HepG2 (cell line): ENCODE results near the gene RPS2. TPM values are rescaled to one million over a fixed set of nuclear protein-coding genes. Genes with fewer than 3 reads are reported as not detected.

Experiments
- ATAC-seq: fragments of 200-7000 bp; cut with Tn5 transposase; 3 replicates; pipeline ENCODE4 v1.9.1; 2020; ENCODE audit warnings: mild to moderate bottlenecking, moderate library complexity
- BruUV-seq: library from RNA; stranded (reverse); fragments of 400-500 nt; replicated peaks from 2 replicates; lab custom pipeline; 2021; lab: Mats Ljungman, UMichigan
- CTCF ChIA-PET: fragments of 300-600 bp; formaldehyde crosslinking; extraction: SDS; loops from one replicate; lab custom pipeline; 2021; ENCODE audit warnings: low total read pairs, inconsistent platforms, low intra/inter-chr PET ratio; lab: Yijun Ruan, JAX
- POLR2A ChIA-PET: fragments of 350-600 bp; sonication (Branson Sonifier 250); formaldehyde crosslinking; loops from one replicate; lab custom pipeline; 2020; ENCODE audit warnings: antibody characterized with exemption, inconsistent platforms; lab: Yijun Ruan, JAX
- DNase-seq: peaks from one replicate; pipeline ENCODE4 v3.0.0-alpha.2; 2015; ENCODE audit warnings: low spot score
- FAIRE-seq: peaks from 3 replicates; lab custom pipeline; 2011; peaks lifted over from hg19 to GRCh38; lab: Jason Lieb, UNC
- H2AFZ ChIP-seq: one replicate; pipeline ENCODE4 v1.6.1; 2011; ENCODE audit warnings: low read length, inconsistent platforms
- H3K27ac ChIP-seq: fragments of 300-600 bp; 3 replicates; pipeline ENCODE4 v1.8.0; 2011; ENCODE audit warnings: mixed run types, mild to moderate bottlenecking, mixed read lengths, low read length, inconsistent platforms; ENCODE audit not compliant: insufficient read depth; ENCODE audit errors: extremely low read length
- H3K27me3 ChIP-seq, 2 experiments: fragments of 200-600 bp in 1 of 2; 2 replicates in 1 of 2; 3 replicates in 1 of 2; pipeline versions ENCODE4 v1.6.0 to v1.8.0; 2011; ENCODE audit warnings: low read length in 2 of 2, mild to moderate bottlenecking in 2 of 2, moderate library complexity in 2 of 2, inconsistent platforms in 1 of 2; ENCODE audit not compliant: insufficient read depth in 2 of 2, control insufficient read depth in 1 of 2
- H3K36me3 ChIP-seq, 2 experiments: fragments of 200-600 bp in 1 of 2; replicated peaks in 1 of 2; 2 replicates in 1 of 2; 3 replicates in 1 of 2; pipeline versions ENCODE4 v1.5.1 to v1.8.0; 2011; ENCODE audit warnings: low read length in 2 of 2, inconsistent platforms in 1 of 2; ENCODE audit not compliant: insufficient read depth in 2 of 2, control insufficient read depth in 1 of 2
- H3K4me1 ChIP-seq: 2 replicates; pipeline ENCODE4 v1.5.1; 2012; ENCODE audit warnings: low read length, inconsistent platforms; ENCODE audit not compliant: insufficient read depth
- H3K4me2 ChIP-seq: 2 replicates; pipeline ENCODE4 v1.6.0; 2011; ENCODE audit warnings: low read depth, low read length, inconsistent platforms
- H3K4me3 ChIP-seq, 3 experiments: fragments of 200-600 bp in 1 of 3; sonication (generic), shearing (Covaris generic) in 1 of 3; replicated peaks in 1 of 3; 2 replicates each; pipeline ENCODE4 v1.5.1; 2011 to 2016; ENCODE audit warnings: low read length in 3 of 3, inconsistent platforms in 2 of 3, low read depth in 2 of 3, mild to moderate bottlenecking in 2 of 3, control low read depth in 1 of 3, mixed read lengths in 1 of 3; ENCODE audit not compliant: insufficient read depth in 1 of 3
- H3K79me2 ChIP-seq: one replicate; pipeline ENCODE4 v1.6.1; 2011; ENCODE audit warnings: low read length, inconsistent platforms; ENCODE audit not compliant: insufficient read depth
- H3K9ac ChIP-seq: 2 replicates; pipeline ENCODE4 v1.6.0; 2011; ENCODE audit warnings: mild to moderate bottlenecking, low read depth, low read length, inconsistent platforms; ENCODE audit not compliant: insufficient read depth
- H3K9me3 ChIP-seq: 2 replicates; pipeline ENCODE4 v1.5.1; 2012; ENCODE audit warnings: mild to moderate bottlenecking, low read length
- H4K20me1 ChIP-seq: 2 replicates; pipeline ENCODE4 v1.6.0; 2011; ENCODE audit warnings: inconsistent platforms, mild to moderate bottlenecking, low read length, moderate library complexity; ENCODE audit not compliant: insufficient read depth
- AGO2 ChIP-seq: fragments of 200-400 bp; formaldehyde crosslinking; optimal IDR thresholded peaks from 2 replicates; pipeline ENCODE3; 2017; ENCODE audit warnings: mild to moderate bottlenecking, low read depth, low read length, moderate library complexity
- AHR ChIP-seq: IDR thresholded peaks from 2 replicates; pipeline ENCODE4 v1.6.1; 2018; ENCODE audit warnings: missing genetic modification reagents, missing compliant biosample characterization
- BRF2 ChIP-seq: sonication (generic); formaldehyde crosslinking; IDR thresholded peaks from 2 replicates; pipeline ENCODE4 v1.8.1; 2022; ENCODE audit warnings: mild to moderate bottlenecking, missing genetic modification reagents
- HOXD1 ChIP-seq: sonication (generic); formaldehyde crosslinking; IDR thresholded peaks from 2 replicates; pipeline ENCODE4 v1.5.0; 2020; ENCODE audit warnings: missing genetic modification reagents
- IKZF5 ChIP-seq: IDR thresholded peaks from 2 replicates; pipeline ENCODE4 v1.6.1; 2018; ENCODE audit warnings: missing genetic modification reagents, mild to moderate bottlenecking, missing compliant biosample characterization
- RFXANK ChIP-seq: IDR thresholded peaks from 2 replicates; pipeline ENCODE4 v1.6.1; 2016
- USF2 ChIP-seq, 2 experiments: sonication (generic) in 1 of 2; formaldehyde crosslinking in 1 of 2; IDR thresholded peaks; 2 replicates each; pipeline versions ENCODE4 v1.5.1 to v1.6.1; 2011 to 2020; ENCODE audit warnings: borderline replicate concordance in 1 of 2, low read depth in 1 of 2, low read length in 1 of 2, mild to moderate bottlenecking in 1 of 2, missing genetic modification reagents in 1 of 2, moderate library complexity in 1 of 2
- ZNF232 ChIP-seq: sonication (generic); formaldehyde crosslinking; IDR thresholded peaks from 2 replicates; pipeline ENCODE4 v1.4.0; 2020; ENCODE audit warnings: missing genetic modification reagents, borderline replicate concordance
- ZNF234 ChIP-seq: sonication (generic); formaldehyde crosslinking; conservative IDR thresholded peaks from 2 replicates; pipeline ENCODE4 v1.5.1; 2020; ENCODE audit warnings: mild to moderate bottlenecking, missing genetic modification reagents
- ZNF383 ChIP-seq: sonication (generic); formaldehyde crosslinking; IDR thresholded peaks from 2 replicates; pipeline ENCODE4 v1.4.0; 2020; ENCODE audit warnings: missing genetic modification reagents, mild to moderate bottlenecking, borderline replicate concordance
- ZNF724P ChIP-seq: sonication (generic); formaldehyde crosslinking; IDR thresholded peaks from 2 replicates; pipeline ENCODE4 v1.8.0; 2022; ENCODE audit warnings: missing genetic modification reagents, borderline replicate concordance
- ZNF775 ChIP-seq: sonication (generic); formaldehyde crosslinking; IDR thresholded peaks from 2 replicates; pipeline ENCODE4 v1.4.0; 2020; ENCODE audit warnings: missing genetic modification reagents, mild to moderate bottlenecking, moderate library complexity, borderline replicate concordance
- WGBS: methylation state at CpG from one replicate; pipeline ENCODE4 v1.1.6; 2017; ENCODE audit warnings: low lambda C conversion rate; 5-methylcytosine and 5-hydroxymethylcytosine counted together
- in situ Hi-C: cut with HindIII; loops from 2 replicates; pipeline ENCODE4 v1.10.0; 2017; ENCODE audit warnings: low pct_unique_long_range_greater_than_20kb; ENCODE audit not compliant: extremely low pct_ligation_motif_present
- intact Hi-C: fragments of 100-400 bp; cut with micrococcal nuclease; formaldehyde crosslinking; loops from one replicate; pipeline ENCODE4 v1.10.0; 2022; ENCODE audit not compliant: unreplicated experiment
- polyA plus RNA-seq, 8 experiments: library from polyadenylated mRNA; depleted of rRNA in 3 of 8; stranded (reverse) in 7 of 8; unstranded in 1 of 8; fragments of >200 nt; fragmentation: Illumina TruSeq in 4 of 8; extraction: Trizol in 4 of 8; gene quantifications; 2 replicates each; pipeline versions ENCODE4 v1.2.1 to v1.2.3, GENCODE V29; 2011 to 2016; ENCODE audit warnings: low read depth in 4 of 8, missing spikeins in 1 of 8, mixed read lengths in 1 of 8; ENCODE audit not compliant: insufficient read depth in 1 of 8
- total RNA-seq, 5 experiments: library from RNA; depleted of rRNA; stranded (reverse); fragments of >200 nt; fragmentation: Illumina TruSeq; extraction: Trizol; gene quantifications; 2 replicates each; pipeline ENCODE4 v1.2.3, GENCODE V29; 2016; ENCODE audit warnings: low read depth in 1 of 5
- TF ChIP-seq, protein P1 (sequence below): sonication (generic); formaldehyde crosslinking; IDR thresholded peaks from 2 replicates; pipeline ENCODE4 v1.8.1; 2023; ENCODE audit warnings: mild to moderate bottlenecking, moderate library complexity, missing genetic modification reagents

Gene RPS2
- total and polyA plus RNA-seq, 2 of the 13 experiments (the other 11 are each of a cell fraction or from before 2014, with no cell fraction given): 1,908 to 4,514 TPM

- TF ChIP-seq IKZF5 (CRISPR knock-in tag) (no peak), ZNF232 (CRISPR knock-in tag) (no peak), ZNF724P (CRISPR knock-in tag) (peak; percentile 44; the same call in 1 of the 2 replicates)
- TF ChIP-seq, protein P1, sequence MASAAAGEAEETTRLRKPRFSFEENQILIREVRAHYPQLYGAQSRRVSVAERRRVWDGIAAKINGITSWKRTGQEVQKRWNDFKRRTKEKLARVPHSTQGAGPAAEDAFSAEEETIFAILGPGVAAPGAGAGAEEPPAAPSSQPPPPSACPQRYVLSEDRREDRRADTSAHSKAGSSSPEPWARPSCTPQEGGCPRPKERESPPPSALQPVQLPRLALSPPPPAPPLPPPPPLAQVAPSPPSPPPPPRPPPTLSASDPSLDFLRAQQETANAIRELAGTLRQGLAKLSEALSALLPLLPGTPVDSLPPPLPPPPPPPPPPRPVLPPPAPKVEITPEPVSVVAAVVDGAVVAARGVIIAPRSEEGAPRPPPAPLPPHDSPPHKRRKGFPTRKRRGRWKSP: no peak
Measured at GRCh38 chr16:2003231-2003826, 38.7 kb upstream of the RPS2 start (continued).

DNA sequence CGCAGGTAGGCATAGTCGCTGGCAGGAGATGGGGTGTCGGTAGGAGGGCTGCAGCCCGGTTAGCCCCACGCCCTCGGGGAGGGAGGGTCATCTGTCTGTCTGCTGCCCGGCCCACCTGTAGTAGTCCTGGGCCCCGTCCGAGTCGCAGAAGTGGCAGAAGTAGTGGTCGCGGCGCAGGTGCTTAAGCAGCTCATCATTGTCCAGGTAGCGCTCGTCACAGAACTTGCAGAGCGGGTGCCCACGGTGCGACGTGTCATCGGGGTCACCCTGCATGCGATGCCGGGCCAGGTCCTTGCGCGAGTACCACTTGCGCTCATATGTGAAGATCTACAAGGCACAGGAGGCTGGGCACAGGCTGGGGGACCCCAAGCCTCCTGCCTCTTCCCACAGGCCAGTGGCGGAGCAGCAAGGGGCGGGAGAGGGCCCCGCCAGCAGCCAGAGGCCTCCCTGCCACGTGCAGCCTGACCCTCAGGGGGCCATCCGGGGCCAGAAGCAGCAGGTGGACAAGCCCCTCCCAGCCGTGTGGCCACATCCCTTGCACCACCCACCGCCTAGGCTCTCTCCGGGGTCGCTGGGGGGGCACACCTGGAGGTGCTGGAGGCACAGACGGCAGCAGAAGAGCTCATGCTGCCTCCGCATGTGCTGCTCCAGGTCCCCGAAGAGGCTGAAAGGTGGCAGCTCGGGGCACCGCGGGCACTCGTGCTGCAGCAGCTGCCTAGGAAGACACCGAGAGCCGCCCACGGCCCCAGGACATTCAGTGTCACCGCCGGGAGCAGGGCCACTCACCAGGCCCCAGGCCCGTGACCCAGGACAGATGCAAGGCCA is 38.0 kb upstream of the RPS2 start:
- Histone ChIP-seq H3K27me3 (no peaks in the 10 kb centered on the region), H3K4me1 (peaks cover 33% of the 10 kb centered on the region), H3K9ac (no peak overlapping the region), H3K79me2 (peaks cover 27% of the 10 kb centered on the region), H3K4me2 (no peak overlapping the region), H3K36me3 (peaks cover 29 to 45% of the 10 kb centered on the region in 2 experiments), H3K27ac (no peak overlapping the region), H2AFZ (no peak overlapping the region), H3K4me3 (no peak overlapping the region), H4K20me1 (peaks cover 8% of the 10 kb centered on the region; the same call in 1 of the 2 replicates), H3K9me3 (no peaks in the 10 kb centered on the region)
- ATAC-seq (no peak), DNase-seq (no peak), FAIRE-seq (no peak)
- no TSS peak for BruUV-seq
- 94% methylated on average over 30 of the region's 47 CpGs for WGBS
- intact Hi-C loops (no loop called here), in situ Hi-C loops (no loop called here)
- ChIA-PET POLR2A (interaction anchor here (0.9 to 2.8 kb wide), 6 partner anchors 9 to 152 kb away, joined by 3 to 27 read pairs (median 9); partner anchors contain the start of genes RPS2 and TRAF7), CTCF (interaction anchor here (1.8 kb wide), 1 partner anchor 139 kb away, joined by 6 read pairs; no protein-coding TSS in a partner anchor)
- TF ChIP-seq BRF2 (CRISPR knock-in tag): no peak
- no peak for TF ChIP-seq AGO2
- no peak for TF ChIP-seq ZNF383 (CRISPR knock-in tag)
- TF ChIP-seq AHR (CRISPR knock-in tag): no peak
- TF ChIP-seq HOXD1 (CRISPR knock-in tag): no peak
- no peak for TF ChIP-seq USF2 (IDR thresholded peaks at IDR 0.05; ENCODE audit: low read depth, low read length)
- no peak for TF ChIP-seq USF2 (CRISPR knock-in tag; IDR thresholded peaks at IDR 0.05; ENCODE audit: borderline replicate concordance)
- no peak for TF ChIP-seq RFXANK
- TF ChIP-seq ZNF234 (CRISPR knock-in tag): no peak
- TF ChIP-seq ZNF775 (CRISPR knock-in tag): no peak
